GM12892 (cell line): ENCODE measurements around the gene FBP1.

Experiments used
- POLR2A ChIP-seq: IDR thresholded peaks from 2 replicates; pipeline ENCODE4 v1.6.1; 2011; ENCODE audit warnings: low read depth, low read length, control low read depth
- POLR2AphosphoS5 ChIP-seq: IDR thresholded peaks from 2 replicates; pipeline ENCODE4 v1.6.1; 2011; ENCODE audit warnings: low read depth, low read length, control low read depth

GRCh38 chr9:94568972-94569712 is 70.2 kb downstream of the FBP1 start:
- no peak for TF ChIP-seq POLR2AphosphoS5
- no peak for TF ChIP-seq POLR2A
